A673 (cell line): ENCODE results near the gene GPR179. TPM values are rescaled to one million over a fixed set of nuclear protein-coding genes. Genes with fewer than 3 reads are reported as not detected.

Experiments used
- BruUV-seq: library from RNA; stranded (reverse); fragments of 400-500 nt; replicated peaks from 2 replicates; lab custom pipeline; 2021; lab: Mats Ljungman, UMichigan
- CTCF ChIA-PET: fragments of 300-600 bp; sonication (Branson Sonifier 250); formaldehyde crosslinking; loops from one replicate; lab custom pipeline; 2022; ENCODE audit warnings: antibody characterized with exemption; lab: Charles Lee
- POLR2A ChIA-PET: fragments of 300-600 bp; sonication (Branson Sonifier 250); formaldehyde crosslinking; loops from one replicate; lab custom pipeline; 2022; ENCODE audit warnings: antibody characterized with exemption; ENCODE audit not compliant: low non-redundant PET; lab: Charles Lee
- DNase-seq: peaks from one replicate; pipeline ENCODE4 v3.0.0-alpha.2; 2015; ENCODE audit warnings: low spot score
- H3K27ac ChIP-seq: fragments of 200-600 bp; sonication (generic); 2 replicates; pipeline ENCODE4 v1.5.1; 2016; ENCODE audit warnings: mixed run types, low read depth, mild to moderate bottlenecking, mixed read lengths, antibody characterized with exemption, low read length; ENCODE audit not compliant: poor library complexity, severe bottlenecking
- H3K27me3 ChIP-seq: fragments of 200-600 bp; sonication (generic); replicated peaks from 2 replicates; pipeline ENCODE4 v1.6.1; 2017; ENCODE audit warnings: mixed run types, low read depth, mild to moderate bottlenecking, mixed read lengths, antibody characterized with exemption, low read length; ENCODE audit not compliant: insufficient read depth, poor library complexity
- H3K36me3 ChIP-seq: fragments of 200-600 bp; sonication (generic); 2 replicates; pipeline ENCODE4 v1.6.1; 2016; ENCODE audit warnings: mixed run types, mild to moderate bottlenecking, mixed read lengths, antibody characterized with exemption, low read length; ENCODE audit not compliant: insufficient read depth, poor library complexity, severe bottlenecking
- H3K4me1 ChIP-seq: fragments of 200-600 bp; sonication (generic); 2 replicates; pipeline ENCODE4 v1.6.1; 2017; ENCODE audit warnings: mixed run types, mild to moderate bottlenecking, mixed read lengths, antibody characterized with exemption, low read length; ENCODE audit not compliant: insufficient read depth, poor library complexity, severe bottlenecking
- H3K4me3 ChIP-seq: fragments of 200-600 bp; sonication (generic); 2 replicates; pipeline ENCODE4 v1.5.1; 2016; ENCODE audit warnings: low read depth, mixed run types, mild to moderate bottlenecking, mixed read lengths, low read length; ENCODE audit not compliant: poor library complexity, severe bottlenecking
- H3K9me3 ChIP-seq: fragments of 200-600 bp; sonication (generic); 2 replicates; pipeline ENCODE4 v1.6.1; 2016; ENCODE audit warnings: mixed run types, low read depth, mild to moderate bottlenecking, mixed read lengths, antibody characterized with exemption, low read length; ENCODE audit not compliant: poor library complexity, severe bottlenecking
- EZH2 ChIP-seq: fragments of 200-600 bp; sonication (generic); IDR thresholded peaks from 2 replicates; pipeline ENCODE4 v1.6.1; 2017; ENCODE audit warnings: borderline replicate concordance, low read depth, mild to moderate bottlenecking, mixed read lengths, antibody characterized with exemption, low read length; ENCODE audit not compliant: poor library complexity, severe bottlenecking
- intact Hi-C: fragments of 100-400 bp; cut with micrococcal nuclease; formaldehyde crosslinking; loops from one replicate; pipeline ENCODE4 v1.10.0; 2022; ENCODE audit not compliant: unreplicated experiment
- total RNA-seq: library from RNA; stranded (reverse); gene quantifications from 2 replicates; pipeline ENCODE4 v1.2.3, GENCODE V29; 2021
- TF ChIP-seq, protein P1 (sequence below): fragments of 300-800, 200-600 bp; sonication (generic); conservative IDR thresholded peaks from 2 replicates; pipeline ENCODE4 v1.5.1; 2017; ENCODE audit warnings: low read depth, mild to moderate bottlenecking, antibody characterized with exemption, low read length, moderate library complexity, mixed read lengths

Gene GPR179
- total RNA-seq, 1 experiment from 2014 or later, result 0.04 TPM

DNA sequence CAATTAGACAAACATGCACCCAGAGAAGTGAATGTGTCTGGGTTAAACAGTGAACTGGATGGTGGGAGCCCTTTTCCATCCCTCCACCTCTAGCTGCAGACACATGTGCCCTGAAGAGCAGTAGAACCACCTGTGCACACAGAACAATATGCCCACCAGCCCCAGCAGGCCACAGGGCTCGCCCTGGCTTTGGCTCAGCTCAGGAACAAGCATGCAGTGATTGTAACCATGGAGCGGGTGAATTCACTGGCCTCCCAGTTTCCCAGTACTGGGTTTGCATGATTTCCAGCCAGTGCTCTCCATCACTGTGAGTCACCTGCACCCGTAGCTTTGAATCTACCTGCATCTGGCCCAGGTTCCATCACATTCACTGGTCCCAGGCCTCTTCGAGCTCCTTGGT is 5.2 kb downstream of the GPR179 start:
- no peaks in the 10 kb centered on the region for H3K9me3 ChIP-seq
- no peak overlapping the region for H3K27ac ChIP-seq
- H3K4me1 ChIP-seq, result no peaks in the 10 kb centered on the region
- CTCF ChIA-PET, result interaction anchor here (0.8 kb wide), 1 partner anchor 11 kb away, joined by 4 read pairs; no protein-coding TSS in a partner anchor
- no peak for DNase-seq
- H3K36me3 ChIP-seq, result no peaks in the 10 kb centered on the region
- TF ChIP-seq, protein P1, sequence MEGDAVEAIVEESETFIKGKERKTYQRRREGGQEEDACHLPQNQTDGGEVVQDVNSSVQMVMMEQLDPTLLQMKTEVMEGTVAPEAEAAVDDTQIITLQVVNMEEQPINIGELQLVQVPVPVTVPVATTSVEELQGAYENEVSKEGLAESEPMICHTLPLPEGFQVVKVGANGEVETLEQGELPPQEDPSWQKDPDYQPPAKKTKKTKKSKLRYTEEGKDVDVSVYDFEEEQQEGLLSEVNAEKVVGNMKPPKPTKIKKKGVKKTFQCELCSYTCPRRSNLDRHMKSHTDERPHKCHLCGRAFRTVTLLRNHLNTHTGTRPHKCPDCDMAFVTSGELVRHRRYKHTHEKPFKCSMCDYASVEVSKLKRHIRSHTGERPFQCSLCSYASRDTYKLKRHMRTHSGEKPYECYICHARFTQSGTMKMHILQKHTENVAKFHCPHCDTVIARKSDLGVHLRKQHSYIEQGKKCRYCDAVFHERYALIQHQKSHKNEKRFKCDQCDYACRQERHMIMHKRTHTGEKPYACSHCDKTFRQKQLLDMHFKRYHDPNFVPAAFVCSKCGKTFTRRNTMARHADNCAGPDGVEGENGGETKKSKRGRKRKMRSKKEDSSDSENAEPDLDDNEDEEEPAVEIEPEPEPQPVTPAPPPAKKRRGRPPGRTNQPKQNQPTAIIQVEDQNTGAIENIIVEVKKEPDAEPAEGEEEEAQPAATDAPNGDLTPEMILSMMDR, result no peak
- TF ChIP-seq EZH2, result no peak
- no TSS peak for BruUV-seq
- no peak overlapping the region for H3K4me3 ChIP-seq
- POLR2A ChIA-PET, result no interaction called here
- H3K27me3 ChIP-seq, result no peaks in the 10 kb centered on the region
- intact Hi-C loops, result no loop called here

DNA sequence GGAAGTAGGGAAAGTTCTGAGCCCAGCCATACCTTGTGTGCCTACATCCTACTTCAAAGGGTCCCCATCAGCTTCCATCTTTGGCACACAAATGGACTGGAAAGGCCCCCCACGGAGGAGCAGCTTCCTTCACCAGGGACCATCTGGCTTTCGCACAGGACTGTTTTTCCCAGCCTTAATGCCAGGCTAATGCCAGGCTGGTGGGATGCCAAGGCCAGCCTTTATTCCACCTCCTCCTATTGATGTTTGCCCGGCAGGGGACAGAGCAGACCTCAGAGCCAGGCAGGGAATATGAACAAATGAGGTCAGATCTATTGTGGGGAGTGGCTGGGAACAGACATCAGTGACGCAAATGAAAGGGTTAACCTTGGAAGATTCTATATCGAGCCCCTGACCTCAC is 5.7 kb downstream of the GPR179 start:
- Histone ChIP-seq H3K4me3 (no peak overlapping the region), H3K36me3 (no peaks in the 10 kb centered on the region), H3K27me3 (no peaks in the 10 kb centered on the region), H3K27ac (no peak overlapping the region), H3K4me1 (no peaks in the 10 kb centered on the region), H3K9me3 (no peaks in the 10 kb centered on the region)
- BruUV-seq, result no TSS peak
- TF ChIP-seq, protein P1, result no peak
- no peak for TF ChIP-seq EZH2
- intact Hi-C loops, result no loop called here
- CTCF ChIA-PET, result no interaction called here
- POLR2A ChIA-PET, result no interaction called here
- DNase-seq, result no peak

DNA sequence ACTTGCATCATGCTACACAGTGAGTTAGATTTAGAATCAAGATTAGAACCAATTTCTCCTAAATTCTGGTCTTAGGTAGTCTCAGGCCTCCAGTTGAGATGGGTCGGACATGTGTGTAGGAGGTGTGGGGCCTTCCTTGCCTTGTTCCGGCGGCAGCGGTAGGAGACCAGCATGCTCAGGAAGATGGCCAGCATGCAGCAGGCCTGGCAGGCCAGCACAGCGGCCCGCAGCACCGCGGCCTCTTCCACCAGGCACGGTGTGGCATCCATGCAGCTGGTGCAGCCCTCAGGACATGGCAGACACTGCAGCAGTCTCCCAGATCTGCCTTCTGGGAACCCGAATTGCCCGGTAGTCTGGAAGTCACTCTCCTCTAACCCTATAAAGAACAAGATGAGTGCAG is 6.9 kb downstream of the GPR179 start:
- POLR2A ChIA-PET, result no interaction called here
- no peak for DNase-seq
- H3K27ac ChIP-seq, result no peak overlapping the region
- BruUV-seq, result no TSS peak
- no peaks in the 10 kb centered on the region for H3K9me3 ChIP-seq
- CTCF ChIA-PET, result no interaction called here
- H3K36me3 ChIP-seq, result no peaks in the 10 kb centered on the region
- no peak overlapping the region for H3K4me3 ChIP-seq
- no peaks in the 10 kb centered on the region for H3K27me3 ChIP-seq
- intact Hi-C loops, result no loop called here
- TF ChIP-seq, protein P1, result no peak
- no peak for TF ChIP-seq EZH2
- no peaks in the 10 kb centered on the region for H3K4me1 ChIP-seq
